Epithelial cell of prostate (primary cell): Measurements from ENCODE around the gene TEX19.
"Not testable (repeated sequence)": the region's sequence is repeated elsewhere in the genome, so short reads cannot be mapped to it uniquely, and the experiment has no call there.

Source experiments
- DNase-seq: peaks from one replicate; pipeline ENCODE4 v3.0.0-alpha.2; 2011; ENCODE audit warnings: low read depth, low spot score
- H3K27ac ChIP-seq: fragments of 450-650 bp; 2 replicates; pipeline ENCODE4 v1.5.1; 2017; ENCODE audit warnings: mild to moderate bottlenecking

TEX19 gene

DNA sequence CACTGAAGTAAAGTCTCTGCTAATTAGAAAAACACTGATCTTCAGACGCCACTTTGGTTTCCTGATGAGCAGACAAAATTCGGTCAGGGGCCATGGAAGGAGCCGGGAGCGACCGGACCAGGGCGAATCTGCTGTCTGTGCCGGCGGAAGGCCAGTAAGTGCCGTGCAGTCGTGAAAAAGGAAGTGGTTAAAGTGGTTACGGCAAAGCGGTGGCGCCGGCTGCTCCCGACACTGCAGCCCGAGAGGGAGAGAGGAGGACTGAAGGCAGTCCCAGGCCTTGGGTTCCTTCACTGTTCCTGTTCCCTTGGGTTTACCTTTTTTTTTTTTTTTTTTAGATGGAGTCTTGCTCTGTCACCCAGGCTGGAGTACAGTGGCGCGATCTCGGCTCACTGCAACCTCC lies 41.8 kb downstream of the TEX19 start:
- H3K27ac ChIP-seq = no peak overlapping the region

DNA sequence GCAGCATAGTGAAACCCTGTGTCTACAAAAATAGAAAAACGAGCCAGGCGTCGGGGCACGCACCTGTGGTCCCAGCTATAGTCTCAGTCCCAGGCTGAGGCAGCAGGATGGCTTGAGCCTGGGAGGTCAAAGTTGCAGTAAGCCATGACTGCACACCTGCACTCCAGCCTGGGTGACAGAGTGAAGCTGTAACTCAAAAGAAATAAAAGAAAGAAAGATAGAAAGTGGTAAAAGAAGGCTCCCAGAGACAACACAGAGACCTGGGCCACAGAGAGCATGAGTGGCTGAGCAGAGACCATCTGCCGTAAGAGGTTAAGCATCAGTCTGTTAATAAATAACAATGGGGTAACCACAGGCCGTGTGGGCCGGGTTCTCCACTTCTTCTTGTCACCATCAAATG lies 43.8 kb downstream of the TEX19 start:
- DNase-seq = no peak
- H3K27ac ChIP-seq = no peak overlapping the region

More for the DNA sequence above, 41.8 kb downstream of the TEX19 start:
- DNase-seq = no peak

DNA sequence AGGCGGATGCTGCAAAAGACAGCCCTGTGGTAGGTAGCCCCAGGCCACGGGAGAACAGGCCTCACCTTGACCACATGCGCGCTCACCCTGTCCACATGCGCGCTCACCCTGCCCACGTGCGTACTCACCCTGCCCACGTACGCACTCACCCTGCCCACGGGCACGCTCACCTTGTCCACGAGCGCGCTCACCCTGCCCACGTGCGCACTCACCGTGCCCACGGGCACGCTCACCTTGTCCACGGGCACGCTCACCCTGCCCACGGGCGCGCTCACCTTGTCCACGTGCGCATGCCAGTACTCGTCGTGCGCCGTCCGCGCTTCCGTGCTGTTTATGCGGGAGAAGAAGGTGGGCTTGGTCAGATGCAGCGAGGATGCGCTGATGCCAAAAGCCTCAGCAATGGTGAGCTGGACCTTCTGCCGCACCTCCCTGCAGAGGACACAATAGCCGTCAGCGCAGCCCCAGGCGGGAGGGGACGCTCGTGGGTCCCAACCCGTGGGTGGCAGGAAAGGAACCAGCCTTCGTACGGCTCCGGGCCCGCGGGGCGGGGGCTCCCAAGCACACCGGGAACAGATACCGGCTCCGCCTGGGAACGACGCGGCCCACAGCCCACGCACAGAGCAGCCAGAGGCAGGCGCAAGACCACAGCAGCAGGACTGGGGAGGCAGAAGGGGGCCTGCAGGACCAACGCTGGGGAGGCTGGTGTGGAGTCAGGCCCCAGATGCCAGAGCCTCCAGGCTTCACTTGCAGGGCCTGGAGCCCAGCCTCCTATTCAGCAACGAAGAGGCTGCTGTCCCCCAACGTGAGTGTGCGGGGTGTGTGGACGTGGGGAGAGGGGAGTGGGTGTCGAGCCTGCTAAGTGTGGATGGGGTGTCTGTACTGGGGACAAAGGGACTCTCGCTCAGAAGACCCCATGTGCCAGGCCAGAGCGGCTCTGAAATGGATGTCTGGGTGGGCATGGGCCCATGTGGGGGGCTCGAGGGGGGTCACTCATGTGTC lies 44.9 kb downstream of the TEX19 start:
- H3K27ac ChIP-seq = no peak overlapping the region
- DNase-seq = no peak

DNA sequence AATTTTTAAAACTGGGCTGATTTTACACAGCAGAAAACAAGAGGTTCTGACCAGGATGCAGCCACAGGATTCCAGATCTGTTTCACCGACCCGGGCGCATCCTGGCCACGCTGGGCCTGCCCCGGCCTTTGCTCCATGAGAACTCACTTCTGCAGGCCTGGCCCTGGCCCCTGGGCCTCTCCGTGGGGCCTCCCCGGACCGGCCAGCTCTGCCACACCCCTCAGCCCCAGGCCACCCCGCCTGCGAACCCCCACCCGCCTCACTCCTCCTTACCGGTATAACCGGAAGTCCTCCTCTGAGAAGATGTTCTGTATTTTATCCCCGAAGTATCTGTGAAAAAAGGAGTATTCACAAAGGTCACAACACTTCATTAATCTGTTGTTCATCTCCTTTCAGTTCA lies 46.0 kb downstream of the TEX19 start:
- DNase-seq = no peak

DNA sequence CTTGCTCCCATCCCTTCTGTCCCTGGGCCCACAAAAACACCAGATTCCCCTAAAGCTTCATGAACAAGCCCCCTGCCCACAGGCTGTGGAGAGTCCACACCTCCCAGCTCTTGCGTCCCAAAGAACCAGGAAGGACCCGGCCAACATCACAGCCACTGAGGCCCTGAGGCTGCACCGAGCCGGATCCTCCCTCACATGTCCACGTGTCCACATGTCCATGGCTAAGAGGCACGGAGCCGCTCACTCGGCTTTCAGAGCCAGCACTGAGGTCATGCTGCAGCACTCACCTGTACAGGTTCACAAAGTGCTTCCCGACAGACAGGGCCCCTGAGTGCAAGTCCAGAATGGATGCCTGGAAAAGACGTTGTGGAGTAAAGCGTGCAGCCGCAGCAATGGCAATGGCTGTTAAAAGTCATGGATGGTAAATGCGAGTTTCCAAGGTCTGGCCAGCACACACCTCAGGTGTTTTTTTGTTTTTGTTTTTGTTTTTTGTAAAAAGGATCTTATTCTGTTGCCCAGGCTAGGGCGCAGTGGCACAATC lies 47.2 kb downstream of the TEX19 start:
- no peak for DNase-seq
- H3K27ac ChIP-seq = no peak overlapping the region

More for the DNA sequence above, 46.0 kb downstream of the TEX19 start:
- H3K27ac ChIP-seq = no peak overlapping the region

DNA sequence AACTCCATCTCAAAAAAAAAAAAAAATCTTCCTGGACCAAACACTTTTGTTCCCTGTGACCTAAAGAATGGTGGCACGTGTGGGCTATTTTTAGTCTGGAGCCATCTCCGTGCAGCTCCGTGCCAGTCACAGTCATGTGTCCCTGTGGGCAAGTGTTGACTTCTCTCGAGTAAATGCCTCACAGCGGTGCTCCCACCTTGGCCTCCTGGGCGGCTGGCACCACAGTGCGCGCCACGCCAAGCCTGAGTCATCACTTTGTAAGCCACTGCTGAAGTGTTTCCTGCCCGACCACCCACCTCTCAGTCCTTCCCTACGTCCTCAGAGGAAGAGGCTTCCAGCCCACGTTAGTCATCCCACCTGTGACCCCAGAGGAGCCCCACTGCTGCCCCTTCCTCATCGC lies 48.2 kb downstream of the TEX19 start:
- no peak for DNase-seq
- H3K27ac ChIP-seq = no peak overlapping the region

DNA sequence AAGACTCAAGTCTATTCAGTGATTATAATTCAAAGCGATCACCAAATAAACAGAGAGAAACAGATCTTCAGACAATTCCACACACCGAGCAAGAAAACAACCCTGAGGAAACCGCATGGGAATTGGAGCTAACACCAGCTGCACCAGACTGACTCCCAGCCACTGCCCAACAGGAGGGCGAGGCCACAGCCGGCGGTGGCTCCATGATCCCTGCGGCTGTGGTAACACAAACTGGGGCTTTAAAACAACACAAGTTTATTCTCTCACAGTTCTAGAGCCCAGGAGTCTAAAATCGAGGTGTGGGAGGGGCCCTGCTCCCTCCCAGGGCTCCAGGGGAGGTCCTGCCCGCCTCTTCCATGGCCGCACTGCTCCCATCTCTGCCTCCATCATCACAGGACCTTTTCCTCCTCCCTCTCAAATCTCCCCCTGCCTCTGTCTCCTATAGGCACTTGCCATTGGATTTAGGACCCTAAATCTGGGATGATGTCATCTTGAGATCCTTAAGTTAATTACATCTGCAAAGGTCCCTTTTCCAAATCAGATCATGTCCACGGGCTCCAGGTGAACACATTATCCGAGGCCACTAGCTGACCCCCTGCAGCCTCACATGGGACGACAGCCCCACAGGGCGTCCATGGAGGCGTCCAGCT lies 49.4 kb downstream of the TEX19 start:
- no peak overlapping the region for H3K27ac ChIP-seq
- DNase-seq = no peak

DNA sequence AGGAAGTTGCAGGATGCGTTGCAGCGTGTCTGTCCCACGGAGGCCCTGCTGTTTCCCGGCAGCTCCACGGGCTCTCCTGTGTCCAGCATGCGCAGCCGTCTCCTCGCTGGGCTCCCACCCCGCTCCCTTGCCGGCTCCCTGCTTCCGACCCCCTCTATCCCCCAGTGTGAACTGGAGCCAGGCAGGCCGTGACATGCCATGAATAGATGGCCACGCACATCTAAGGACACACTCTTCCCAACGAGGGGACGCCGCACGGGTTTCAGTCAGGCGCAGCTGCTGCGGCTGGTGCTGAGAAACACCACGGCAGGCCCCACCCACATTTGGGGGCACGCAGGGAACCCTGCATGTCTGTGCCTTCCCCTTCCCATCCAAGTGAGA lies 49.9 kb downstream of the TEX19 start:
- DNase-seq = no peak
- no peak overlapping the region for H3K27ac ChIP-seq

DNA sequence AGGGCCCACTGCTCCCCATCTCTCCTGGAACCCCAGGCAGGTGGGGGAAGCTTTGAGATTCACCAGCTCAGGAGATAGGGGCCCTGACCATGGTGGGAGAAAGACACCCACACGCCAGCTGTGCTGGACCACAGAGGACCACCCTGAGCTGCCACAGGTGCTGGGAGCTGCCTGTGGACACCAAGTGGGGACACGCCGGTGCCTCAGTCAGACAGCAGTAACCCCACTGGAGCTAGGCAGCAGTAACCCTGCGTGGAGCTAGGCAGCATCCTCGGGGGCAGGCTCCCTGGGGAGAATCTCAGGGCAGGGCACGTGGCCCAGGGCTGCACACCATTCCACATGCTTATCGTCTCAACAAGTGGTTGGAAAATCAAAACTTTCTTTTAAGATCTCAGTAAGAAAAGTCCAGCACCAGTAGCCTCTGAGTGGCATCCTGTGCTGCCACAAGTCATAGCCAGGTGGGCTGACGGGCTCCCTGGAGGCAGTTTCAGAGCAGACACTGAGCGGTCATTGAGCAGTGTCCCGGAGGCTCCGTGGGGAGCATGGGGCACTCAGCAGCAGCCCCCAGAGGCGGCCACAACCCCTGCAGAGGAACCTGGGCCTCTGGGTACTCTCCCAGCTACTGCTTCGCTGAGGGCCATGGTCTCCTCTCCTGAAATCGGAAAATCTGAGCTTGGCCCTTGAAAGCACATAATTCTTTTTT lies 51.1 kb downstream of the TEX19 start:
- DNase-seq = no peak

DNA sequence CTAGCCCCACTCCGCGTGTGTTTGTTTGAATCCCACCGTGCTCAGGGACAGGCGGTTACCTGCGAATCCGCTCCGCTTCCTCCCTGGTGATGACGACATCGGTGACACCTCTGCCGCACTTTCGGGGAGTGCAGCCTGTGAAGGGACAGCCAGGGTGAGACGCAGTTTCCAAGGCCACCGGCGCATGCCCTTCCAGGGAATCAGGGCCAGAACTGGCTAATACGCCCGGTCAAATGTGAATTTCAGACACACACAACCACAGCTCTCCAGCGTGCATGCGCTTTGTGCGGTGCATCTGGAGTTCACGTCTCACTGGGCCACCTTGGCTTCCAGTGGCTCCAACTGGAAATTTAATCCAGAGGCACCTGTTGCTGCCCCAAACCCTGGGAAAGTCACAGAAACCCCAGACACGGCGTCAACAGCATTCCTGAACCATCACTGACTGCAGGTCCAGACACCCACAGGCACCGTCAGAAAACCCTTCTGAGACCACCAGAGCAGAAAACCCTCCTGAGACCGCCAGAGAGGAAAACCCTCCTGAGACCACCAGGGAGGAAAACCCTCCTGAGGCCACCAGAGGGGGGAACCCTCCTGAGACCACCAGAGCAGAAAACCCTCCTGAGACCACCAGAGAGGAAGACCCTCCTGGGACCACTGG lies 52.5 kb downstream of the TEX19 start:
- H3K27ac ChIP-seq = no peak overlapping the region
- no peak for DNase-seq

More for the DNA sequence above, 51.1 kb downstream of the TEX19 start:
- no peak overlapping the region for H3K27ac ChIP-seq

DNA sequence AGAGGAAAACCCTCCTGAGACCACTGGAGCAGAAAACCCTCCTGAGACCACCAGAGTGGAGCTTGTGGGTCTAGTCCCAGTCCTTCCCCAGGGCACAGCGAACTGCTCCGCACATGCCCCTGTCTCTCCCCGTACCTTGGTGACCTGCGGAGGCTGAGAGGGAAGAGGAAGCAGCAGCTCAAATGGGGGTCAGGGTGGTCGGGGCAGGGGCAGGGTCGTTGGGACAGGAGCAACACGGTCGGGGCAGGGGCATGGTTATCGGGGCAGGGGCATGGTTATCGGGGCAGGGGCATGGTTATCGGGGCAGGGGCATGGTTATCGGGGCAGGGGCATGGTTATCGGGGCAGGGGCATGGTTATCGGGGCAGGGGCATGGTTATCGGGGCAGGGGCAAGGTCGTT lies 53.0 kb downstream of the TEX19 start:
- DNase-seq = not testable (repeated sequence)

DNA sequence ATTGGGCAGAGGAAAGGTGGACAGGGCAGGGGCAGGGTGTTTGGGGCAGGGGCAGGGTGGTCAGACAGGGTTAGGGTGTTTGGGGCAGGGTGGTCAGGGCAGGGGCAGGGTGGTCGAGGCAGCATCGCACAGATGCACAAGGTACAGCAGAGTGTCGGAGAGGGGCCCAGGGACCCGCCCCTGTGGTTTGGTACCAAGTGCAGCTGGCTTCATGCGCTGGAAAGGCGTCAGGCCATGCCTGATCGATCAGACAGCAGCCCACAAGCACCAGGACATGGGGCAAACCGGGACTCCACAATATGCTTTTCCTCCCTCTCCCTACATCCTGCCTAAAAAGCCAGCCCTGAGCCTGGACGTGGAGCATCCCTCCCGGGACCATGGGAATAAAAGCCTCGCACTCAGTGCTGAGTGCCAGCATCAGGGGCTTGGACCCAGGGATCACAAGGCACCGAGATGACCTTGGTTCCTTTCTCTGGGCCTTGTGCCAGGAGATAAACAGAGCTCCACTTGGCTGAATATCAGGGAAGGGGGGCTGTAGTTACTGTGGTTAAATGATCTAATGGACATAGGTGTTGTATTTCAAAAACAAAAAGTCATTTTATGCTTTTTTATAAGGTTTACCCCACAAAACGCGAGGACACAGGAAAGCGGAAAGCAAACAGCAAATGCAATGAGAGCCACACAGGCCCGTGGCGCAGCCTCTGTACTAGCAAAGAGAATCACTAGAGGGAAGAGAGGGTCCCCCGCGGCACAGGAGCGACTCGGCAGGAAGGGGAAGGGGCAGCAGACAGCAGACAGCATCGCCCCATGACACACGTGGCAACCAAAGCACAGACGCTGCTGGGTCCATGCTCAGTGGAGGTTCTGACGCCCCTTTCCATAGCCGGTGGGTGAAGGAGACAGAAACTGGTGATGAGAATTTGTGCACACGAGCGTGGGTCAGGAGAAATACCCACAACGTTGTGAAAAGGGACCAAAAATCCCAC lies 53.8 kb downstream of the TEX19 start:
- no peak for DNase-seq
- H3K27ac ChIP-seq = no peak overlapping the region

More for the DNA sequence above, 53.0 kb downstream of the TEX19 start:
- H3K27ac ChIP-seq = not testable (repeated sequence)
